HG02678 (cell line): ENCODE results near the gene UBR4.

ENCODE experiments used
- ATAC-seq: cut with Tn5 transposase; IDR thresholded peaks from one replicate; pipeline ENCODE4 v1.9.1; 2021; ENCODE audit warnings: mild to moderate bottlenecking, moderate library complexity; ENCODE audit not compliant: unreplicated experiment

UBR4 gene

GRCh38 chr1:19149736-19150135, 60.3 kb downstream of the UBR4 start:
- no peak for ATAC-seq

- ATAC-seq = no peak
Measured at GRCh38 chr1:19140465-19140864, 69.6 kb downstream of the UBR4 start.

- no peak for ATAC-seq
Measured at GRCh38 chr1:19139711-19140110, 70.4 kb downstream of the UBR4 start.

- ATAC-seq = no peak
Measured at GRCh38 chr1:19138958-19139581, 71.0 kb downstream of the UBR4 start.

- no peak for ATAC-seq
Measured at GRCh38 chr1:19138331-19138730, 71.7 kb downstream of the UBR4 start.

GRCh38 chr1:19137158-19137557, 72.9 kb downstream of the UBR4 start:
- no peak for ATAC-seq

GRCh38 chr1:19133360-19133759, 76.7 kb downstream of the UBR4 start:
- ATAC-seq = no peak

GRCh38 chr1:19130468-19130867, 79.6 kb downstream of the UBR4 start:
- ATAC-seq = no peak

- ATAC-seq = no peak
Measured at GRCh38 chr1:19128968-19129514, 81.0 kb downstream of the UBR4 start.

GRCh38 chr1:19124273-19124672, 85.8 kb downstream of the UBR4 start:
- ATAC-seq = no peak

GRCh38 chr1:19123837-19124236, 86.2 kb downstream of the UBR4 start:
- ATAC-seq = no peak

- ATAC-seq = no peak
Measured at GRCh38 chr1:19122668-19123067, 87.4 kb downstream of the UBR4 start.

- ATAC-seq = no peak
Measured at GRCh38 chr1:19121192-19121591, 88.9 kb downstream of the UBR4 start.

GRCh38 chr1:19120070-19120469, 90.0 kb downstream of the UBR4 start:
- ATAC-seq = no peak

GRCh38 chr1:19115082-19115808, 94.8 kb downstream of the UBR4 start:
- ATAC-seq = no peak

- ATAC-seq = no peak
Measured at GRCh38 chr1:19113697-19114092, 96.4 kb downstream of the UBR4 start.

- no peak for ATAC-seq
Measured at GRCh38 chr1:19112891-19113696, 97.0 kb downstream of the UBR4 start.

GRCh38 chr1:19110257-19110927, 99.7 kb downstream of the UBR4 start:
- no peak for ATAC-seq

GRCh38 chr1:19109545-19109944, 100.5 kb downstream of the UBR4 start:
- no peak for ATAC-seq

- ATAC-seq = no peak
Measured at GRCh38 chr1:19101244-19101643, 108.8 kb downstream of the UBR4 start.

- ATAC-seq = no peak
Measured at GRCh38 chr1:19100028-19100427, 110.0 kb downstream of the UBR4 start.
